HG03025 (cell line): ENCODE results near the gene ZFP91.
A peak's percentile ranks its signal among the peaks of the same experiment; 100 is the strongest.

Source experiments
- ATAC-seq: cut with Tn5 transposase; IDR thresholded peaks from one replicate; pipeline ENCODE4 v1.9.1; 2021; ENCODE audit warnings: mild to moderate bottlenecking, moderate library complexity; ENCODE audit not compliant: unreplicated experiment, low FRiP score

Gene ZFP91

DNA sequence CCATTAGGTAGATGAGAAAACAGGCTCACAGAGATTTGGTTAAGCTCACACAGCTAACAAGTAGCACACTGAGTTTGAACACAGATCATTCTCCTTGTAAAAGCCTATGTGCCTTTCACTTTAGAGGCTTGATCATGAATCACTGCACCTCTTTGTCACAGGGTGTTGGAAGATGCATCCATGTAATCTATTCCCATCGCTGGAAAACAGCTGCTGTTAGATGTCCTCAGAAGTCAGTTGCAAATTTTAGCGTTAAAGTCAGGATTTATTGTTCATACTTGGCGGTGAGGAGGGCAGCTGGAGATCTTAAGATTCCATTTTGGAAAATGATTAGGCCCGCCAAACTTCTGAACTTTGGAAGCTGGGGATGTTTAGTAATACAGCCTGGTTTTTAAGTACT lies 46.2 kb downstream of the ZFP91 start:
- ATAC-seq, result no peak

DNA sequence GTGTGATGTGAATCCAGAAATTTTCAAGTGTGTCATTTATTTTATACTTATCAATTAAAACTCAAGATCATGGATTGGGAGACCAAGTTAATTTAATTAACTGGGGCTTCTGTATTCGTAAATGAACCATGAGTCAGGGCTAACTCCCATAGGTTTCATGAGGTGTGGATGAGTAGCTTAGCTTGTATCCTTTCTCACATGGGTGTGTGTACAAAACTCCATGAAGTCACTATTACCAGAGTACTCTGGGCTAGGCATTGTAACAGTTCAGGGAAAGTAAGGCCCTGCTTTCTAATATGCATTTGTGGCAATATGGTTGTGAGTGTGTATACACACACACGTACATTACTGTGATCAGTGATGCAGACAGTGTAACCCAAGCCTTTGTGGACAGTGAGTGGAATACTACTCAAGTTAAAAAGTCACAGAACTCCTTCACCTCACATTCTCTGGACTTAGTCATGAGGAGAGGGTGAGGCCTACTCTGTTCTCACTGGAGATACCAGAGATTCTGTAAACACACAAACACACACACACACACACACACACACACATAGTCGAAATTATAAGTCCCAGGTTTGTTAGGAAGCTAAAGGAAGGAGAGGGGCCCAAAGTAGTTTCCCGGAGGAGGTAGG lies 47.1 kb downstream of the ZFP91 start:
- ATAC-seq, result no peak

DNA sequence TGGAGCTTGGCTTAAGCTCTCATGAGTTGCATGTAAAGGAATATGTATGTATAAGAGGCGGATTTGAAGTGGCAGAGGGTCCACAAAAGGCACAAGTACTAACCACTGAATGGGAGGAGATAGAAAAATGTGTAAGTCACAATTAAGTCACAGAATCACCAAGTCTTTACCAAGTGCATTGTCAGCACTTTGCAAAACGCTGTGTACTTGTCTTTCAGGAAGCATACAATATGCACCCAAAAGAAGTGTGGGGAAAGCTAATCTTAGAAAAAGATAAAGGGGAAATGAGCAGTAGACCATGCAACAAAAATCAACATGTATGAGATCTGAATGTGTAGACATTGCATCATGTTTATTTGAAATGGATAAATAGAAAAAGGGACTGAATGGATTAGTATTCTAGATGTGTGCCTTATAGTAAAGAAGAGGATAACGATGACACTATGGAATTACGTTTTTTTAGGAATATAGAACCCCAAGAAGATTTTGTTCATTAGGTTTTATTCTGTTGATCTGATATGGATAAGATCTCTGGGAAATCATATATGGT lies 48.1 kb downstream of the ZFP91 start:
- ATAC-seq, result no peak

DNA sequence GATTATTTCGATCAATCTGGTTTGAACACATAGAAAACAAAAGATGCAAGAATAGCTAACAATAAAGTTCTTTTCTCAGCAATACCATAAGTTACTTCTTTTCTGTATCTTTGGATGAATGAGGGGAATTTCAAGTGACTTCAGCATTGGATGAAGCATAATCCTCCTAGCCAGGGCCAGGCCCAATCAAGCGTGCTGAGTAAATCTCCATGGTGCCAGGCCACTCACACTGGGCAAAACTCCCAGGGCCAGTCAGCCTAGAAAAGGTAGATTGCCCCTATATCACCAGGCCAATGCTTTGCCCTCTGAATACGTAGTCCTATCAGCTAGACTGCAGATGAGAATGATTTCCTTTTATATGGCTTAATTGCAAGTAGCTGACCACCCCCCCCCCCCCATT lies 49.6 kb downstream of the ZFP91 start:
- no peak for ATAC-seq

DNA sequence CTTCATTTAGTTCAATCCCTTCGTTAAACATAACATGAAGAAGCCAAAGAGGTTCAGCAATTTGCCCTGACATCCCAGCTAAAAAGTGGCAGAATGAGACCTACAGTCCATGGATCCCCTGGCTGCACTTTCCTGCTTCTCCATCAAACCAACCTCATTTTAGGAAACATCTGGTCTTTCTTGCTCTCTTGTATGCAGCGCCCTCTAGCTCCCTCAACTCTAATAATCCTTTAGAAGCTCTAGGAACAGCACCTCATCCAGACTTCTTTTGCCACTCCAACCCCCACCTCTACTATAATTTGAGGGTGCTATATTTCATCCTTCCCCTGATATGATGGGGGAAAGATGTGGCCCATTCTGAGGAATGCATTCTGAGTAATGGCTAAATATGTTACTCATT lies 51.0 kb downstream of the ZFP91 start:
- ATAC-seq, result no peak

DNA sequence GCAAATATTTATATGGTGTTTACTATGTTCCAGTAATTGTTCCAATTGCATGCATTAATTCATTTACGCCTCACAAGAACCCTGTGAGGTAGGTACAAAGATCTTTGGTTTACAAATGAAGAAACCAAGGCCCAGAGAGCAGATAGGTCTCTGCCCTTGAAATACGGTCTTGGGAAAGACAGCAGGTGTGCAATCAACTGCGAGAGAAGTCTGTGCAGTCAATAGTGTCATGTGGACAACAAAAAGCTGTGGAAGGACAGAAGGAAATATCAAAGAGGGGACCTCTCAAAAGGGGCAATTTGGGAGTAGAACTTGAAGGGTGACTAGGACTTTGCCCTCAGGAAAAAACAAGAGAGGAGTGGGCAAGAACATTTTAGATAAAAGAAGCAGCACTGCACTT lies 52.5 kb downstream of the ZFP91 start:
- ATAC-seq, result no peak

DNA sequence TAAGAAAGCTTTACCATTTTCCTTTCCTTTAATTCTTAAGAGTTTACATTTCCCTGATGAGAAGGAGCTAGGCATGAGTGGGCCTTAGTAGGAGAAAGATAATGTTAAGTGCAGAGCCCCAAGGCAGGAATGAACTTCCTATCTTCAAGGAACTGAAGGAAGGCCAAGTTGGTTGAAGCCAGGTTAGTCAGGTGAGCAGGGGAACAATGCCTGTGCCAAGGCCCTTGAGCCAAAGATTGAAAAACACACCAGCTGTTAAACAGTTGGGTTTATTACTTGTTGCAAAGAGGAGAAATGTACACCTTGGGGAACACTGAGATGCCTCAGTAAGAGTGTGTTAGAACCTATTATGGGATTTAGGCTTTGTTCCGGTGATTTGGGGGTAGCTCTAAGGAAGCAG lies 53.6 kb downstream of the ZFP91 start:
- no peak for ATAC-seq

DNA sequence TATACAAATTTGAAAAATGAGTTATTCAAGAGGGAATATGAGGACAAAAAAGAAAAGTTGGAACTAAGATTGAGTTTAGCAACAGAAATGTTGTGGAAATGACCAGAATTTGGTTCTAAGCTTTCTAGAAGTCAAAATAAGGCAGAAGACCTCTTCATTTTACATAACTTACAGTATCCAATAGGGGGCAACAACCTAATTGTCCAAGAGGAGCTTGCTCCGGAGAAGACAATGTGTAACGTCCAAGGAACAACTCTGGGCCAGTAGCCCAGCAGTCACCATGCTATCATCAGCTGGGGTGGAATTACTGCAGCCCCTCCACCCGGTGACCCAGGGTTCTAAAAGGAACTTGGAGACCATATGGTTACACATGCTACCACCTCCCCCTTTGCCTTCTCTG lies 57.7 kb downstream of the ZFP91 start:
- ATAC-seq, result no peak

DNA sequence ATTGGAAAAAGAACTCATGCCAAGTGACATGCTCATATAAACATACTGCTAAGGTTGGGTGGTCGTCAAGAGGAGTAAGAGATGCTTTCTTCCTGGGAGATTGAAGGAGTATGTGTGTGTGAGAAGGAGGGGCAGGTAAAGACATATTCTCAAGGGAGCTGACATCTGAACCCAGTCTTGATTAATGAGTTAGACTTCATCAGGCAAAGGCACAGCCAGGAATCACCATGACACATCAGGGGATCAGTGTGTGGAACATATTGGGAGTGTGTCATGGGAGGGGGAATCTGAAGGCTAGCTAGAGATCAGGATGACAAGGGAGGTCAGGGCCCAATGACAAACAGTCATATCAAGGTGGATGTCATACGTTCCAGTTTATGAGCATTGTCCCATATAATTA lies 58.5 kb downstream of the ZFP91 start:
- ATAC-seq, result no peak

DNA sequence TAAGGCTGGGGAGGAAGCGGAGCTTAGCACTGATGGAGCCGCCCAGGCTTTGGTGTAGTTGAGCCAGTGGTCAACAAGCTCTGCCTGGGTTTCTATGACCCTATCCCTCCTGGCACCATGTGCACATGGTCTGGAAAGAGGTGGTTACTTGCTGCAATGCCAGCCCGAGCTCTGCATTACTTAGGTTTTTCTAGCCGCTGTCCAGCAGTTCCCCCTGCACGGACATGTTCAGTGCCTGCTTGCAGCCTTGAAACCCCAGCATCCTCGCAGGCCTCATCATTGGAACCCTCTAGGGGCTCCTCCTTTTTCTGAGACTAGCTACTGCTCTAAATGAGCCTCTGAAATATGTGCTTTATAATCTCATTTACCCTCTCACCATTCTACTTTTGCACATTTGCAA lies 60.2 kb downstream of the ZFP91 start:
- ATAC-seq, result no peak

DNA sequence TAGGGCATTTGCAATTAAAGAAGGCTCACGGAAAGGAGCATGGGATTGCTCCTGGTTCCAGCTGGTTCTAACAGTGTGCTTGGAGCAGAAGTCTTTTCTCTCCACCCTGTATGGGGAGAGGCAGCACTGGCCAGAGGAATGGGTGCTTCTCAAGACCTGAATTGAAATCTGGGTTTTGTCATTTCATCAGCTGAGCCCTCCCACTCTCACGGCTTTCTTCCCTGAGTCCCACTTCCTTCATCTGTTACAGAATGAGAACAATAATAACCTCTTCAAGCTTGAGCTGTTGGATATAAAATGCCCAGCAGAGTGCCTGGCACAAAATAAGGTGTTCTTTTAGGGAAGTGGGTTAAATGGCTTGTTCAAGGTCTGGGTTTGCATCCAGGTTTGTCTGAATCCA lies 60.8 kb downstream of the ZFP91 start:
- ATAC-seq, result no peak

DNA sequence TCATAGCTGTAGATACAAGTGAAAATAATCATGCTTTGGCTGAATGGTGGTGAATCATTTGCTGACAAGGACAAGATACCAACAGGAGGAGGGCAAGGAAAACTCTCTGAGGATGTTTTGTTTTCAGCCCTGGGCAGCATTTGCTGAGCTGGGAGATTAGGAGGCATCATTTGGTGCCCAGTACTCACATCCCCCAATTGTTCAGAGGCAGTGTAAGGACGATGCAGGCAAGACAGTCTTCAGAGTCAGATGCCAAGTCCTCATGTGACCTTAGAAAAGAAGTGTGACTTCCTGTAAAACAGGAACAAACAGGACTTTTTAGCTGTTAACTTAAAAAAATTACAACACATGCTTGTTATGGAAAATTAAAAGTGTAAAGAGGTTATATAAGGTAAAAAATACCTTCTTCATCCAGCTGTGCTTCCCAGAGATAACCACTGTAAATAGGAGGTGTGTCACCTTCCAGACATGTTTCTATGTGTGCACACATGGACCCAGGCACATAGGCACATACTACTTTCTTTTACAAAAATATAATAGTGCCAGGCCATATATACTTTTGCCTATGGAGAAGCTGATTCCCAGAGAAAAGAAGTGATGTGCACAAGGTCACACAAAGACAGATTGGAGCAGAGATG lies 61.6 kb downstream of the ZFP91 start:
- no peak for ATAC-seq

DNA sequence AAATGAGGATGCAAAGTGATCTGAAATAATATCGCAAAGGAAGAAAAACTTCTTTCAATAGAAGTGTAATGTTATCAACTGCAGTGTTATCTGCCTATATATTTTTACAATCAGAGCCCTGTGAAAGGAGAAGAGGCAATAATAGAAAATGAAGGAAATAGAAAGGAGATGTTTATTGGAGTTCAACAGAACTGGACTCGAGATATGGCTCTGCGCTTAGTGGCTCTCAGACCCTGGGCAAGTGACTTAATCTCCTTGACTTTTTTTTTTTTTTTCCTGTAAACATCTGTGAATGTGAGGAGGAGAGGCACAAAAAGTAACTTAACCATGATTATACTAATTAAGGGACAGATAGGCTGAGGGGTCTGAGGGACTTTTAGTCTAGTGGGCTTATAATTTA lies 62.5 kb downstream of the ZFP91 start:
- ATAC-seq, result no peak

DNA sequence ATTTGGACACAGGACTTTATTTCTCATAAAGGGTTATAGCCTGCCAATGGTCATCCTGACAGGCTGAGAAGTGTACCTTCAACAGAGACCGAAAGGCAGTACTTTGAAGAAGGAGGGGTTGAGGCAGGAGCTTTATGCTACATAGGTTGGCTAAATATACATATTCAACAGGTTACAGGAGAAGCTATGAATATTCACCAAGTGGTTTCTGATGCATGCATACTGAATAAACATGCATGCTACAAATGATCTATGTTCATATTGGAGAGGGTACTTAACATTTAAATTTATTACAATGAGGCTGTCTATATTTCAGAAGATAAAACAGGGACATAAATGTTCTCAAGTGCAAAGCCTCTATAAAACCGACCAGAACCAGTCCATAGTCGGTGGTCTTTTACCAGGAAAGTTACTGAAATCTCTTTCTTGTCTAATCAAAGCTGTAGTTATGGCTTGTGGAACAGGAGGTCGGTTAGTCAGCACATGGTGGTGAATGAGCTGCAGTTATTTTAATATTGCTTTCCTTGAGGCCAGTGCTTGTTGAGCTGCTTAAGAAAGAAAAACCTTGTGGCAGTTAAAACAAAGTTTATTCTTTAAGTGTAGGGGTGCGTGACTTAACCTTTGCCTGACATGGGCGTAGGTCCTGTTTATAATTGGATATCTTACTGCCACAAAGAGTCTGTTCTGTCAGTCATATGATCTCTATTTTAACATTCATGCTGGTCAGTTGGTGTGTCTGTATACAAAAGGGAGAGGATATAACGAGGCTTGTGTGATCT lies 63.1 kb downstream of the ZFP91 start:
- ATAC-seq, result no peak

DNA sequence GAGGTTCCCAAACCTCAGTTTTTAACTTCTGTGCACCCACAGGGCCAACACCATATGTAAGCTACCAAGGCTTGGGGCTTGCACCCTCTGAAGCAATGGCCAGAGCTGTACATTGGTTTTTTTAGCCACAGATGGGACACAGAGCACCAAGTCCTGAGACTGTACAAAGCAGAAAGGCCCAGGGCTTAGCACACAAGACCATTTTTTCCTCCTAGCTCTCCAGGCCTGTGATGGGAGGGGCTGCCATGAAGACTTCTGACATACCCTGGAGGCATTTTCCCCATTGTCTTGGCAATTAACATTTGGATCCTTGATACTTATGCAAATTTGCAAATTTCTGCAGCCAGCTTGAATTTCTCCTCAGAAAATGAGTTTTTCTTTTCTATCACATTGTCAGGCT lies 67.0 kb downstream of the ZFP91 start:
- no peak for ATAC-seq

DNA sequence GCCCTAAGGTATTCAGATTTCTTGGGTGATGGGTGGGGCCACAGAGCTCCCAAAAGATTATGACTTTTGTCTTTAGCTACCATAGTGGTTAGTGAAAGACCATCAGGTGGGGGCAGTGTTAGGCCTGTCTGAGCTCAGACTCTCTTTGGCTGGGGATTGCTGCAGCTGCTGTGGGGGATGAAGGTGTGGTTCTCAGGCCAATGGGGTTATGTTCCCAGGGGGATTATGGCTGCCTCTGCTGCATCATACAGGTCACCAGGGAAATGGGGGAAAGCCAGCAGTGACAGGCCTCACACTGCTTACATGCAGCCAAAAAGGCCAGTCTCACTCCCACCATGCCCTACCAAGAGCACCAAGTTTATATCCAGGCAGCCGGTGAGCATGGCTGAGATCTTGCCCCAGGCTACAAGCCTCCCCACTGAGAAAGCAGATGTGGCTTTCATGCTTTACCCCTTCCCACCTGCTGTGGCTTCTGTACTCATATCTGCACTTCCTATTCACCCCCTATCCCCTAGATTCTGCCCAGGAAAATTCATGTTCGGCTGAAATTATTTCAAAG lies 68.4 kb downstream of the ZFP91 start:
- ATAC-seq, result peak; percentile 84

DNA sequence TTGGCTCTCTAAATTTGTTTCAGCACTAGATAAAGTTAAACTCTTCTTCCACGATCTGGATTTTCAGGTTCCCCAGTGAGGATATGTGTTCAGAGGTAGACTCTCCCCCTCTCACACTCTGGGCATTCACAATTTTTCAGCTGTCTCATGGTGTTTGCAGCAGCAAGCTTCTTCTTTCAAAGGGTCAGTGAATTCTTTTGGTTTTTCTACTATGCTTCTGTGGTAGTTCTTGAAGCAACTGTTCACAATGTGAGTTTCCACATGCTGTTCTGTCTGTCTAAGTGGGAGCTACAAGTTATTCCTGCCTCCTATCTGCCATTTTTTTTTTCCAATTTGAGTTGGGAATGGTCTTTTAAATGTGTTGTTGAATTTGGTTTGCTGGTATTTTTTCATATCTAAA lies 69.0 kb downstream of the ZFP91 start:
- no peak for ATAC-seq

DNA sequence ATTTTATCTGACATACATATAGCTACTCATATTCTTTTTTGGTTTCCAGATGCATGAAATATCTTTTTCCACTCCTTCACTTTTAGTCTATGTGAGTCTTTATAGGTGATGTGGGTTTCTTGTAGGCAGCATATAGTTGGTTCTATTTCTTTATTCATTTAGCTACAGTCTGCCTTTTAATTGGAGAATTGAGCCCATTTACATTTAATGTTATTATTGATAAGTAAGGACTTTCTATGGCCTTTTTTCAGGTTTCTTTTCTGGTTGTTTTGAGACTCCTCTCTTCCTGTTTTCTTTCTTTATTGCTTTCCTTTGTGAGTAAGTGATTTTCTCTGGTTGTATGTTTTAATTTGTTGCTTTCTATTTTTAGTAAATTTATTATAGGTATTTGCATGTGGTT lies 70.8 kb downstream of the ZFP91 start:
- ATAC-seq, result no peak

DNA sequence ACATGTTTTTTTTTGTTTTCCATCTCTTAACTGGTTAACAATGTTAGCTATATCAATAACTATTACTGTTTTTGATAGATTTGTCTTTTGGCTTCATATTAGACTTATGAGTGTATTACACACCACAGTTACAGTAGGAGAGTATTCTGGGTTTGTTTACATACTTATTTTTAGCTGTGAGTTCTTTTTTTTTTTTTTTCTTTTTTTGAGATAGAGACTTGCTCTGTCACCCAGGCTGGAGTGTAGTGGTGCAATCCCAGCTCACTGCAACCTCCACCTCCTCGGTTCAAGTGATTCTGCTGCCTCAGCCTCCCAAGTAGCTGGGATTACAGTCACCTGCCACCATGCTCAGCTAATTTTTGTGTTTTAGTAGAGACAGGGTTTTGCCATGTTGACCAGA lies 71.6 kb downstream of the ZFP91 start:
- no peak for ATAC-seq

DNA sequence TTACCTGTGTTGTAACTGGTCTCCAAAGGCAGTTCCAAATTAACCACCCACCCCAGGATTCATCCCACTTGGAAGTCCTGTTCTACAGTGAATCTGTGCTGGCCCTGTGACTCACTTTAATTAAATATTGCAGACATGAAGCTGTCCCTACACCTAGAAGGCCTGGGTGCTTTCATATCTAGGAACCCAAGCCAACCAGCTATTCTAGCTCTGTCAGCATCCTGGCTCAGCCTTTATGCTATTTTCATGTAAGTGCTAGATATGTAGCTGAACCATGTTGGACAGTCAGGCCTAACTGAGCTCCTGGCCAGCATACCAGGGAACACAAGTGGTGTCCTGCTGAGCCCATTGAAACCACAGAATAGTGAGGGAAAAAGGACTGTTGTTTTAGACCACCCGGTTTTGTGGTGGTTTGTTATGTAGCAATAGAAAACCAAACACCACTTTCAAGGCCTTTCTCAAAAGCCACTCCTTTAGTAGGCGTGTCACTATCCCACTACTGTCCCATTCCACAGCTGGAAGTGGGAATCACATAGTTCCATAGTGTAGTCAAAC lies 73.9 kb downstream of the ZFP91 start:
- ATAC-seq, result no peak
